CD4-positive, alpha-beta T cell treated with Interleukin-2 at 100 ng/mL for 4 hours (primary cell): ENCODE data around the gene AHI1.
A peak's percentile ranks its signal among the peaks of the same experiment; 100 is the strongest.
"Not testable (repeated sequence)": the region's sequence is repeated elsewhere in the genome, so short reads cannot be mapped to it uniquely, and the experiment has no call there.

Experiments used
- DNase-seq: peaks from one replicate; pipeline ENCODE4 v3.0.0-alpha.2; 2020; ENCODE audit warnings: low spot score

AHI1 gene

DNA sequence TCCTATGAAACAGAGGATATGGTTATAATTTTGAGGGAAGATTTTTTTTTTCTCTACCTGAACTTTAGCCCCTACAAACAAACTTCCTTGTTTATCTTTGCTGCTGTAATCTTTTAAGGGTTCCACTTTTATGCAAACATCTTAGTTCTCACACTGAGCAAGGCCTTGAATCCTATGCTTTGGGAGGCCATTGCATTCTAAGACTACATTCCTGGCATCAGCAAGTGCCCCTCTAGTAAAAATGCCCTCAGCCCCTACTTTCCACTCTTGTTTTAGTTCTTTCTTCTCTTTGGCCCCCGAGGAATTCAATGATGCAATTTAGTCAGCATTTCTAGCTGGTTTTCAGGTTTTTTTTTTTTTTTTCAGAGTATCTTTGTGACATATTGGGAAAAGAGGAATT is 8.1 kb upstream of the AHI1 start:
- DNase-seq = no peak

DNA sequence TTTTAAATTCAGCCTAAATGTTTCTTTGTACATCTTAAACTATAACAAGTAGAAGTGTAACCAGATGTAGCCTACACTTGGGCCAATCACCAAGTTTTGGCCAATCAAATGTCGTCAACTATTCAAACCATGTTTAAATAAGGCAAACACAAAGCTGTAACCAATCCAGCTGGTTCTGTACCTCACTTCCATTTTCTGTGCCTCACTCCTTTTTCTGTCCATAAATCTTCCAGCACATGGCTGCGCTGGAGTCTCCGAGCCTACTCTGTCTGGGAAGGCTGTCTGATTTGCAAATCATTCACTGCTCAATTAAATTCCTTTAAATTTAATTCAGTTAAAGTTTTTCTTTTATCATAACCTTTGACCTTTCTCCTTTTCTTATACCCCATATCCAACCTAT is 7.7 kb upstream of the AHI1 start:
- DNase-seq = no peak

DNA sequence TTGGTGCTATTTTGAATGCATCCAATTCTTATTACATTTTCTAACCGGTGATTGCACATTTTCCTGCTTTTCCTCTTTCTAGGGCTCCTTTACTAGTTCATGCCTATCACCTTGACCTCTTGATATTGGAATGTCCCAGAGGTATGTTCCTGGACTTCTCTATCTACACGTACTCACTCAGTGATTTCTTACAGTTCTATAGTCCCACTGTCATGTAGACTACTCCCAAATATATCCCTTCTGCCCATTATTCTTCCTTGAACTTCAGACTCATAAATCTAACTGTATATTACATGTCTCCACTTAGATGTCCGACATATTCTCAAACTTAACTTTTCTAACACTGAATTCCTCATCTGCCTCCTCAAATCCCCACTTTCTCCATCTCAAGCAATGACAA is 7.2 kb upstream of the AHI1 start:
- no peak for DNase-seq

GRCh38 chr6:135503703-135504475 is 6.3 kb upstream of the AHI1 start:
- no peak for DNase-seq

DNA sequence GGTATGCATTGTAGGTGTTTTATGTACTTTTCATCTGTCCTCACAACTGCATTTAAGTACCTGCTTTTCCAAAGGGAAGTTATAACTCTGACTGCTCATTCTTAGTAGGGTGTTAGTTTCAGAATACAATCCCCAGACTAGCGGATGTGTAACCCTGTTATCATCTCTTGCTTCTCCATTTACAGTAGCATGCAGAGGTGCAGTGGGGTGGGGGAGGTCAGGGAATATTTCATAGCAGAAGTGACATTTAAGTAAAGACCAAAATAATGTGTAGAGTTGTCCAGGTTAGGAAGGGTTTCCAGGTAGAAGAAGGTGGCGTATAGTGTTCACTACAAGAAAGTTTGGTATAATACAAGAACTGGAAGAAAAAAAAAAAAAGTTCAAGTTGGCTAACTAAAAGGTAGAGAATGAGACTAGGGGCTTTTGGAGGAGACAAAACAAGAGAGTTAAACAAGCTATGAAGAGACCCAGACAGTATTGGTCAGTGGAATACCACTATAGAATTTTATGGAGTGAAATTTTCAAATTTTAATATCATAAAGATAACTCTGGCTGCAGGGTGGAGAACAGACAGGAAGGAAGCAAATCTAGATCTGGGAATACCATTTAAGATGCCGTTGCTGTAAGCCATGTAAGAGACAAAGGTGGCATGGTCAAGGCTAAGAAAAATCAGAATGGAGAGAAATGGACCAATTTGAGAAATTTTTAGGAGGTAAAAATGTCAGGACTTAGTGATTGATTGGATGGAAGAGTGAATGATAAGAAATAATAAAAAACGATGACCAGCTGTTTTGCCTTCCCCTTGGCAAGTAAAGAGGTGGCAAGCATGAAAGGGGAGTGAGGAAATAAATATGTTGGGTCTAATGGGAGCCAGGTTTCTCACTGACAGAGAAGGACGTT is 2.2 kb upstream of the AHI1 start:
- no peak for DNase-seq

- DNase-seq = peak; percentile 78
These were observed 773 bp upstream of the AHI1 start for GRCh38 chr6:135498185-135498841.

- no peak for DNase-seq
These were observed 634 bp downstream of the AHI1 start for GRCh38 chr6:135496800-135497411.

GRCh38 chr6:135493218-135493961 is 4.2 kb downstream of the AHI1 start:
- no peak for DNase-seq

GRCh38 chr6:135490381-135490780 is 7.2 kb downstream of the AHI1 start:
- no peak for DNase-seq

- DNase-seq = no peak
These were observed 9.5 kb downstream of the AHI1 start for GRCh38 chr6:135488023-135488422.

- not testable (repeated sequence) for DNase-seq
These were observed 13.6 kb downstream of the AHI1 start for GRCh38 chr6:135483903-135484302.

GRCh38 chr6:135481783-135482369 is 15.7 kb downstream of the AHI1 start:
- no peak for DNase-seq

DNA sequence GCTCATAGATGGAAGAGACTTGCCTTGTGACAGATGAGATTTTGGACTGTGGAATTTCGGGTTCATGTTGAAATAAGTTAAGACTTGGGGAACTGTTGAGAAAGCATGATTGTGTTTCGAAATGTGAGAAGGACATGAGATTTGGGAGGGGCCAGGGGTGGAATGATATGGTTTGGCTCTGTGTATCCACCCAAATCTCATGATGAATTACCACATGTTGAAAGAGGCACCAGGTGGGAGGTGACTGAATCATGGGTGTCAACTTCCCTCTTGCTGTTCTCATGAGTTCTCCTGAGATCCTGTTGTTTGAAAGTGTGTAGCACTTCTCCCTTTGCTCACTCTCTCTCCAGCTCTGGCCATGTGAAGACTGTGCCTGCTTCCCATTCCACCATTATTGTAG is 17.9 kb downstream of the AHI1 start:
- no peak for DNase-seq

DNA sequence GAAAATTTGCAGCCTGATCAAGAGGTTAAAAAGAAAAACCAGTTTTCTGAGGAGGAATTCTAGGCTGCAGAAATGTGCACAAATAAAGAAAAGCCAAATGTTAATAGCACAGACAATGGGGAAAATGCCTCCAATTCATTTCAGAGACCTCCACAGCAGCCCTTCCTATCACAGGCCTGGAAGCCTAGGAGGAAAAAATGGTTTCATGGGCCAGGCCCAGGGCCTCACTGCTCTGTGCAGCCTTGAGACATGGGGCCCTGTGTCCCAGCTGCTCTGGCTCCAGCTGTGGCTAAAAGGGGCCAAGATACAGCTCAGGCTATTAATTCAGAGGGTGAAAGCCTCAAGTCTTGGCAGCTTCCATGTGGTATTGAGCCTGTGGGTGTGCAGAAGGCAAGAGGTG is 18.9 kb downstream of the AHI1 start:
- DNase-seq = no peak

- DNase-seq = no peak
These were observed 22.2 kb downstream of the AHI1 start for GRCh38 chr6:135475292-135475886.

DNA sequence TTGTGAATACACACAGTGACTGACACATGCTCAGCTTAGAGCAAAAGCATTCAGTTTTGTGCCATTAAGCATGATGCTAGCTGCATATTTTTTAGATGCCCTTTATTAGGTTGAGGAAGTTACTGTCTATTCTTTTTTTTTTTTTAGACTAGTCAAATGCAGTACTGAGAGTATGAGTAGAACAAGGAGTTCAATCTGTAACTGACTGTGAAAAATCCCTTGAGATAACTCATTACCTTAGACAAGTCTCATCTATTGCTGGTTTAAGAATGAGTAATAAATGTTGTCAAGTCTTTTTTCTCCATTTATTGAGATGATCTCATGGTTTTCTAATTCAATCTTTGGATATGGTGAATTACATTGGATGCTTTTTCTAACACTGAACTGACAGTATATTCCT is 23.2 kb downstream of the AHI1 start:
- no peak for DNase-seq

- DNase-seq = no peak
These were observed 31.6 kb downstream of the AHI1 start for GRCh38 chr6:135465903-135466302.

- no peak for DNase-seq
These were observed 32.2 kb downstream of the AHI1 start for GRCh38 chr6:135465307-135465706.

DNA sequence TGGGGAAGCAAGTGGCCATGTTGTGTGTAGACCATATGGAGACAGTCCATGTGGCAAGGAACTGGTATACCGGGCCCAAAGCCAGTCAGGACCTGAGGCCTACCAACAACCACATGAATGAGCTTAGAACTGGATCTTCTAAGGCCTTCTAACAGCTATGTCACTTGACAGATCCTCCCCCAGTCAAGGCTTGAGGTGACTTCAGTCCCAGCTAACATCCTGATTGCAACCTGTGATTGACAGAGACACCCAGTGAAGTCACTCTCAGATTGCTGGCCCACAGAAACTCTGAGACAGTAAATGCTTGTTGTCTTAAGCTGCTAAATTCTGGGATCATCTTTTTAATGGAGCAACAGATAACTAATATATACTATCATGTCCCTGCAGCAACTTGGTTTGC is 32.9 kb downstream of the AHI1 start:
- DNase-seq = no peak

DNA sequence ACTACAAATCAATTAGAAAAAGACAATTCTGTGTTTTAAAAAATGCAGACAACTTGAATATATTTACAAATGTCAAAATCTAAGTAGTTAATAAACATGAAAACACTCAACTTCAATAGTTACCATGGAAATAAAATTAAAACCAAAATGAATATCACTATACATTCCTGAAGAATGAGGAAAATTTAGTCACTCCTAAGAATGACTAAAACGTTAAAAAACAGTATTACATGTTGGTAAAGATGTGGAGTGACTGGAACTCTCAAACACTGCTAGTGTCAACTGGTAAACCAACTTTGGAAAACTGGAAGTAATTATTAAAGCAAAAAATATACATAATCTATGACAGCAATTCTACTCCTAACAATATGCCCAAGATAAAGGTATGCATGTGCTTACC is 36.3 kb downstream of the AHI1 start:
- no peak for DNase-seq

- DNase-seq = no peak
These were observed 39.5 kb downstream of the AHI1 start for GRCh38 chr6:135458051-135458450.
